Mammary epithelial cell (primary cell): Measurements from ENCODE around the gene TSEN15.

Experiments
- EZH2 ChIP-seq: IDR thresholded peaks from 2 replicates; pipeline ENCODE4 v1.6.1; 2012; ENCODE audit warnings: low read length, inconsistent platforms, borderline replicate concordance
- TF ChIP-seq, protein P1 (sequence below), 2 donors: IDR thresholded peaks in 1 of 2; conservative IDR thresholded peaks in 1 of 2; 2 replicates each; pipeline ENCODE4 v1.5.1; 2011 to 2012; ENCODE audit warnings: inconsistent platforms in 2 of 2, low read length in 2 of 2, mild to moderate bottlenecking in 2 of 2, control low read depth in 1 of 2, low read depth in 1 of 2; ENCODE audit not compliant: insufficient read depth in 1 of 2; ENCODE audit errors: extremely low read depth in 1 of 2

DNA sequence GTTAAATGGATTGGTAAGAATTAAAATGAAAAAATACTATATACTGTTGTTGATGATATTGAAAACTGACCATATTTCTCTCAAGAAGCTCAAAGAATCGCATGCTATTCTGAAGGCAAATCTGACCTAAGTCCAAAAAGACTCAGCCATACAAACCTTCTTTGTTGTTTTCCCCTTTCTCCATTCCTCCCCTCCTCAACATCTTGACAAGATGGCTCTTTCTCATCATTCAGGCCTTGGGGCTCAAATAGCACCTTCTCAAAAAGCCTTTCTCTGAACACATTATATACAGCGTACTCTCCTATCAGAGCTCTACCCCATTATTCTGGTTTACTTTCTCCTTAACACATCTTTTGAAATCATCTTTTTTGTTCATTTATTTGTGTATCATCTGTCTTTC lies 31.2 kb upstream of the TSEN15 start:
- TF ChIP-seq, protein P1, sequence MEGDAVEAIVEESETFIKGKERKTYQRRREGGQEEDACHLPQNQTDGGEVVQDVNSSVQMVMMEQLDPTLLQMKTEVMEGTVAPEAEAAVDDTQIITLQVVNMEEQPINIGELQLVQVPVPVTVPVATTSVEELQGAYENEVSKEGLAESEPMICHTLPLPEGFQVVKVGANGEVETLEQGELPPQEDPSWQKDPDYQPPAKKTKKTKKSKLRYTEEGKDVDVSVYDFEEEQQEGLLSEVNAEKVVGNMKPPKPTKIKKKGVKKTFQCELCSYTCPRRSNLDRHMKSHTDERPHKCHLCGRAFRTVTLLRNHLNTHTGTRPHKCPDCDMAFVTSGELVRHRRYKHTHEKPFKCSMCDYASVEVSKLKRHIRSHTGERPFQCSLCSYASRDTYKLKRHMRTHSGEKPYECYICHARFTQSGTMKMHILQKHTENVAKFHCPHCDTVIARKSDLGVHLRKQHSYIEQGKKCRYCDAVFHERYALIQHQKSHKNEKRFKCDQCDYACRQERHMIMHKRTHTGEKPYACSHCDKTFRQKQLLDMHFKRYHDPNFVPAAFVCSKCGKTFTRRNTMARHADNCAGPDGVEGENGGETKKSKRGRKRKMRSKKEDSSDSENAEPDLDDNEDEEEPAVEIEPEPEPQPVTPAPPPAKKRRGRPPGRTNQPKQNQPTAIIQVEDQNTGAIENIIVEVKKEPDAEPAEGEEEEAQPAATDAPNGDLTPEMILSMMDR (conservative IDR thresholded peaks at IDR 0.05 in 1 of 2, IDR thresholded peaks at IDR 0.05 in 1 of 2; ENCODE audit: extremely low read depth in 1 of 2, insufficient read depth in 1 of 2, low read depth in 1 of 2, low read length in 2 of 2): no peak
- no peak for TF ChIP-seq EZH2
